Choroid plexus epithelial cell (primary cell): ENCODE data around the gene RBBP7.

Experiments
- DNase-seq: peaks from one replicate; pipeline ENCODE4 v3.0.0-alpha.2; 2010; ENCODE audit warnings: low read depth
- H3K4me3 ChIP-seq: 2 replicates; pipeline ENCODE4 v1.5.1; 2011; ENCODE audit warnings: low read depth, mild to moderate bottlenecking, control low read depth, low read length, moderate library complexity
- CTCF ChIP-seq: conservative IDR thresholded peaks from 2 replicates; pipeline ENCODE4 v1.5.1; 2011; ENCODE audit warnings: low read depth, mild to moderate bottlenecking, control low read depth, inconsistent platforms, low read length, moderate library complexity

The RBBP7 gene

GRCh38 chrX:16870095-16870861 lies at the start of gene RBBP7:
Gene RBBP7, minus strand, starts transcription at chrX:16870362. Its CDS starts 309 bp downstream, at chrX:16870053.
- H3K4me3 ChIP-seq = peak within 1 kb of the TSS; percentile 74
- TF ChIP-seq CTCF = no peak
- DNase-seq = peak; percentile 91

GRCh38 chrX:16918979-16919378 lies 48.8 kb upstream of the RBBP7 start:
- no peak overlapping the region for H3K4me3 ChIP-seq
- DNase-seq = no peak
- TF ChIP-seq CTCF = no peak

GRCh38 chrX:16917120-16917519 lies 47.0 kb upstream of the RBBP7 start:
- DNase-seq = no peak
- no peak for TF ChIP-seq CTCF
- H3K4me3 ChIP-seq = no peak overlapping the region

GRCh38 chrX:16916561-16916960 lies 46.4 kb upstream of the RBBP7 start:
- H3K4me3 ChIP-seq = no peak overlapping the region
- DNase-seq = no peak
- TF ChIP-seq CTCF = no peak

GRCh38 chrX:16914058-16914457 lies 43.9 kb upstream of the RBBP7 start:
- no peak for TF ChIP-seq CTCF
- no peak overlapping the region for H3K4me3 ChIP-seq
- no peak for DNase-seq

- DNase-seq = no peak
- H3K4me3 ChIP-seq = no peak overlapping the region
- no peak for TF ChIP-seq CTCF
These were observed 40.2 kb upstream of the RBBP7 start for GRCh38 chrX:16910376-16910775.
